Measurements from ENCODE around the gene SPEG. TPM values are rescaled to one million over a fixed set of nuclear protein-coding genes. Genes with fewer than 3 reads are reported as not detected.

SPEG gene
- total RNA-seq, 1 experiment from 2014 or later, result 56.6 TPM

GRCh38 chr2:219426534-219427136, 8.0 kb upstream of the SPEG start (continued):
- TF ChIP-seq MAX (IDR thresholded peaks at IDR 0.05), result no peak
- TF ChIP-seq ELF1 (IDR thresholded peaks at IDR 0.05; ENCODE audit: borderline replicate concordance, low read depth), result no peak
- TF ChIP-seq ATF3 (IDR thresholded peaks at IDR 0.05), result no peak
- TF ChIP-seq ZNF274 (IDR thresholded peaks at IDR 0.05; ENCODE audit: low read depth, low read length), result no peak
- TF ChIP-seq SRF (IDR thresholded peaks at IDR 0.05; ENCODE audit: low read depth), result no peak
- TF ChIP-seq SP1 (IDR thresholded peaks at IDR 0.05; ENCODE audit: low read depth), result no peak
- TF ChIP-seq FOSL1 (IDR thresholded peaks at IDR 0.05; ENCODE audit: low read depth), result no peak
- no peak for TF ChIP-seq EZH2phosphoT487 (IDR thresholded peaks at IDR 0.05; ENCODE audit: borderline replicate concordance)
- no peak for TF ChIP-seq EGR1 (IDR thresholded peaks at IDR 0.05; ENCODE audit: low read depth)
- TF ChIP-seq CBX3 (IDR thresholded peaks at IDR 0.05; ENCODE audit: low read depth), result no peak

GRCh38 chr2:219428469-219428868, 6.2 kb upstream of the SPEG start:
- no peak overlapping the region for H3K4me2 ChIP-seq (ENCODE audit: low read length)
- no peak overlapping the region for H3K9ac ChIP-seq (ENCODE audit: low read length)
- H3K4me3 ChIP-seq (replicated peaks in 1 of 2; ENCODE audit: low read depth in 1 of 2, low read length in 2 of 2), result no peak overlapping the region
- no TSS peak for BruUV-seq (replicated peaks)
- ATAC-seq, result no peak
- TF ChIP-seq POLR2A (IDR thresholded peaks at IDR 0.05; ENCODE audit: borderline replicate concordance, extremely low read depth, insufficient read depth, insufficient read length) (no peak), SP1 (IDR thresholded peaks at IDR 0.05; ENCODE audit: low read depth) (no peak), MAX (IDR thresholded peaks at IDR 0.05) (no peak), SRF (IDR thresholded peaks at IDR 0.05; ENCODE audit: low read depth) (no peak), POLR2AphosphoS5 (IDR thresholded peaks at IDR 0.05; ENCODE audit: low read depth, low read length) (no peak), ELF1 (IDR thresholded peaks at IDR 0.05; ENCODE audit: borderline replicate concordance, low read depth) (no peak), CTCF (IDR thresholded peaks at IDR 0.05 in 2 of 3, conservative IDR thresholded peaks at IDR 0.05 in 1 of 3; ENCODE audit: borderline replicate concordance in 1 of 3, insufficient read depth in 1 of 3, low read depth in 2 of 3, low read length in 2 of 3) (no peak), ATF3 (IDR thresholded peaks at IDR 0.05) (no peak), EZH2 (IDR thresholded peaks at IDR 0.05) (no peak), ZNF274 (IDR thresholded peaks at IDR 0.05; ENCODE audit: low read depth, low read length) (no peak), ZFX (IDR thresholded peaks at IDR 0.05) (no peak), RAD21 (IDR thresholded peaks at IDR 0.05; ENCODE audit: low read depth) (no peak), EGR1 (IDR thresholded peaks at IDR 0.05; ENCODE audit: low read depth) (no peak), CBX3 (IDR thresholded peaks at IDR 0.05; ENCODE audit: low read depth) (no peak), ZBTB33 (IDR thresholded peaks at IDR 0.05; ENCODE audit: extremely low read depth, insufficient replicate concordance, low read length) (no peak), YY1 (IDR thresholded peaks at IDR 0.05; ENCODE audit: extremely low read depth, insufficient replicate concordance, low read depth, low read length) (no peak), CEBPB (IDR thresholded peaks at IDR 0.05; ENCODE audit: low read depth) (no peak)
- POLR2A ChIA-PET, result no interaction called here
- DNase-seq (ENCODE audit: low read depth, low spot score), result no peak
- no peaks in the 10 kb centered on the region for H3K79me2 ChIP-seq (ENCODE audit: insufficient read depth, low read length)
- H3K9me3 ChIP-seq (ENCODE audit: control insufficient read depth in 1 of 2, insufficient read depth in 1 of 2, low read depth in 1 of 2, low read length in 2 of 2), result no peaks in the 10 kb centered on the region
- no peaks in the 10 kb centered on the region for H4K20me1 ChIP-seq (ENCODE audit: insufficient read depth)
- CTCF ChIA-PET, result interaction anchor here (1.0 kb wide), 1 partner anchor 9 kb away, joined by 3 read pairs; no protein-coding TSS in a partner anchor
- peaks cover 0 to 21% of the 10 kb centered on the region in 2 experiments; a peak in 3 of 4 replicates for H3K4me1 ChIP-seq (ENCODE audit: control insufficient read depth in 1 of 2, insufficient read depth in 2 of 2, low read length in 2 of 2)
- intact Hi-C loops (cut with micrococcal nuclease), result no loop called here
- H3K36me3 ChIP-seq (ENCODE audit: control insufficient read depth in 1 of 2, insufficient read depth in 2 of 2, low read length in 2 of 2), result no peaks in the 10 kb centered on the region
- RAD21 ChIA-PET (ENCODE audit: low non-redundant PET in 1 of 2, low total read pairs in 2 of 2, uncharacterized antibody in 2 of 2, unreplicated experiment in 2 of 2), result no interaction called here
- H2AFZ ChIP-seq (ENCODE audit: low read depth, low read length, poor library complexity, severe bottlenecking), result no peak overlapping the region
- no peaks in the 10 kb centered on the region for H3K9me2 ChIP-seq (ENCODE audit: insufficient read depth)
- H3K27ac ChIP-seq (ENCODE audit: low read depth, low read length), result no peak overlapping the region
- H3K27me3 ChIP-seq (ENCODE audit: insufficient read depth, low read length), result no peaks in the 10 kb centered on the region
